ENCODE results near the gene TNIK.
"Not testable (repeated sequence)": the region's sequence is repeated elsewhere in the genome, so short reads cannot be mapped to it uniquely, and the experiment has no call there.

Gene TNIK

DNA sequence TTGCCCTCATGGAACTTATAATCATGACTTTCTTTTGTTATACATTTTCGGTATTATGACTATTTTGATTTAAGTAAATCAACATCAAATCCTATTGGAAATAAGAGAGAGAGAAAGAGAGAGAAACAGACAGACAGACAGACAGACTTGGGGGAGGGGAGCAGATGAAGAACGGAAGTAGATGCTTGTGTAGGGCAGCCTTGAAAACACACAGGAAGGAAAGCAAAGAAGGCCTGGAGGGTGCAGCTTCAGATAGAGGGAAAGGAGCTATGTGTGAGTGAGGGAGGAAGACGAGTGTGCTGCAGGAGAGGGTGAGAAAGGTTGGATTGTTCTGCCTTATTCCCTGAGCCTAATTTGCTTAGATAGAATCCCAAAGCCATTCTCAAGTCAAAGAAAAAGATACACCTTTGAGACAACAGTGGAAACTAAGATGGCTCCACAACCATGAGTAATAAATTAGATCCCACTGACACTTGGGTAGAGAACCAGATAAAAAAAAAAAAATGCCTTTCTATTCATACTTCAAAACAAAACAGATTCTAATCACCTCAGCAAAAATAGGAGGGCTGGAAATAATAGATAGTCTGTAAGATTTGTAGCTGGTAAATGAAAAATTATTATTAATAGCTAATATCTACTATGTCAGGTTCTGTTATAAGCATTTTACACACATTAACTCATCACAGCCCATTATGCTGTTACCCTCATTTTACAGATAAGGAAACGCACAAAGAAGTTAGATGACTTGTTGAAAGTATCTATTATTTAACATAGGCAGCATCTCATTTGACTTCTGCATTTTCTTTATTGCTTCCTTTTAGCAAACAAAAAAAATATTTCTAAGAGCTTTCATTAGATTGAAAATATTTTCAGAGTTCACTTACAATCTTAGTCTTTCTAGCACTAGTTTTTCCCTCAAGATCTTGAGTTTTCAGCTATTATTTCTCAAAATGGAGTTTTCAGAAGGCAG, 214.1 kb downstream of the TNIK start:
- DNase-seq = no peak

- no peak for DNase-seq
Measured at GRCh38 chr3:171242951-171243350, 217.3 kb downstream of the TNIK start.

DNA sequence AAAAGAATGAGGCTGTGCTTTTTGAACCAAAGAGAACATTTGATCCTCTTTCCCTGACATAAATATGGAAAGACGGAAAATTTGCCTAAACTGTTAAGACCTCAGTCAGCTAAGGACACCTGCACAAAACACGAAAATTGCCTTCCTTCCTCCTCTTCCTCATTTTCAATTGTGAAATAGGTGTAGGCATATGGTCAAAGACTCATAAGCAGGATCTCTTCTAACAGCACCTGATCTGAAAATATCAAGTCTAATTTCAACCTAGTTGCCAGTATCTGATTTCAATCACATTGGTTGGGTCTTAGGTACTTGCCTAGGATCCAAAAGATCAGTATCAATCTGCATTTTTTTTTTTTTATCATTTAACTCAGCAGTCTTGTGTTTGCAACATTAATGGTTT, 218.0 kb downstream of the TNIK start:
- no peak for DNase-seq

GRCh38 chr3:171241655-171242054, 218.6 kb downstream of the TNIK start:
- DNase-seq = not testable (repeated sequence)

DNA sequence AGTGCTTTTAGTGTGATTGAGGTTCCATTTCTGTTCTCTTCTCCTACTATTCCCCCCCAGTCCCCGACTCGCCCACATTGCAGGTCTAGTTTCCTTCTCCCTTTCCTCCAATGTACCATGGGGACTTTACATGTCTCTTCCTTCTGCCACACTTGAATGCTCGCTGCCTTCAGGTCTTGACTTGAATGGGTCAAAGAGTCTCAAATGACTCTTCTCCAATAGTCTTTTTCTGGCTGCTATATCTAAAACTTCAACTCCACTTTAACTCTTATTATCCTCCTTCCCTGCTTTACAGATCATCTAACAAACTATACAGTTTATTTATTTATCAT, 219.7 kb downstream of the TNIK start:
- no peak for DNase-seq

DNA sequence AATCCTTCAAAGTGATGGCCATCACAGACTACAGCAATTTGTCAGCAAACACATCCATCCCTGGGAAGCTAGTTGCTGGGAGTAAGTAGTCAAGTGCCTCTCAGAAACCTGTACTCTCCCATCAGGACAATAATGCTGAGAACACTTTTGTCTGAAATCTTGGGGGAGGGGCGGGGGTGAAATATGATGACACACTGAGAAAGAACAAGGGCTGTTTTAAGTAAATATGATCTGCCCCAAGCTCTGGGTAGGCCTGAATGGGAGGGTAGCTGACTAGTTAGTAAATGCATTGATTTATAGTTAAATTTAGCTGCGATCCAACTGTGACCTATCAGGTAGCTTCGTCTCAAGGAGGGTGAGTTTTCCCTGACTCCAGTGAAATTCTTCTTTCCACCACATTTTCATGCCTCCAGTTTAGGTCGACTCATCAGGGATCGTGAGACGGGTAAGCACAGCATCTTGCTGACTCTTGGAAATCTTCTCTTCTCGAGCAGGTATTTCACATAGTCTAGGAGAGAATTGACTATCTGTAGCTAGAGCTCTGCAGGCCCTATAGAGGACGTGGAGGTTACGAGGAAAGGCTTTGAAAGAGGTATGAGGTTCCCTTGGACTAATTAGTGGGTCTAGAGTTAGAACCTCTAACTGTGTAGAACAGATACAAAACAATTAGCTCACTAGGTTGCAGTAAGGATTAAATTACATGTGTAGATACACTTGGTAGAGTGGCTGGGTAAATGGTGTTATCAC, 220.3 kb downstream of the TNIK start:
- DNase-seq = no peak

DNA sequence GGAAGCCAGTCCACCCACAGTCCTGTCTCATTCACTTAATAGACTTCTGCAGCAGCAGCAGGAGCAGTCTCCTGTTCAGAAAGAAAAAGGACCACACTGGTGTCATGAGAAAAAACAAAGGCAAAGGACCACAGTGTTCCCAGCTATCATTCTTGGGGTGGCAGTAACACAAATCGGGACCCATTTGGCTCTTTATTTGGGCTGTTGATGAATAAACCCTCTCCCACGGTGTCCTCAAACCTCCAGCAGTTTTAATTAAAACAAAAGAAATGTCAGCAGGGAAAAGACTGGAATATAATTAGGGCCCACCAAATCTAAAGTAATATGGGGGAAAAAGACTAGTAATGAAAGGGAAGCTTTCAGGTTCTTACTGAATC, 223.2 kb downstream of the TNIK start:
- no peak for DNase-seq

- no peak for DNase-seq
Measured at GRCh38 chr3:171236265-171237008, 223.8 kb downstream of the TNIK start.

- no peak for DNase-seq
Measured at GRCh38 chr3:171234298-171235010, 225.8 kb downstream of the TNIK start.

DNA sequence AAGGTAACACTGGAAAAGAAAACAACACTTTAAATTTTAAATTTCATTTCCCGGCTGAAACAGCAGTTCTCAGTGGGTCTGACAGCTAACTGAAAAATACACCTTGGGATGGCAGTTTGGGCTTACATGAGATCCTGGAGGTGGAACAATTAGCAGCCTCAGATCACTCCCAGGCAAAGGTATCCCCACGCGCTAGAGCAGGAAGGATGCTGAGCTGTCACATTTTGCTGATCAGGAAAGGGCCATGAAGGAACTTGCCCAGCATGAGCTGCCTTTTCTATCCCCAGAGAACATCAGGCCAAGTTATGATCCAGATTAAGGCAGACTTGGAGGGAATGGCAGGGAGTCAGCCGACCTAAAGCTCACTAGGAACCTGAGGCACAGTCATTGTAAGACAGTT, 228.8 kb downstream of the TNIK start:
- DNase-seq = no peak

- DNase-seq = no peak
Measured at GRCh38 chr3:171230865-171231264, 229.3 kb downstream of the TNIK start.

- DNase-seq = no peak
Measured at GRCh38 chr3:171229173-171229572, 231.0 kb downstream of the TNIK start.

- DNase-seq = no peak
Measured at GRCh38 chr3:171228240-171228639, 232.0 kb downstream of the TNIK start.

DNA sequence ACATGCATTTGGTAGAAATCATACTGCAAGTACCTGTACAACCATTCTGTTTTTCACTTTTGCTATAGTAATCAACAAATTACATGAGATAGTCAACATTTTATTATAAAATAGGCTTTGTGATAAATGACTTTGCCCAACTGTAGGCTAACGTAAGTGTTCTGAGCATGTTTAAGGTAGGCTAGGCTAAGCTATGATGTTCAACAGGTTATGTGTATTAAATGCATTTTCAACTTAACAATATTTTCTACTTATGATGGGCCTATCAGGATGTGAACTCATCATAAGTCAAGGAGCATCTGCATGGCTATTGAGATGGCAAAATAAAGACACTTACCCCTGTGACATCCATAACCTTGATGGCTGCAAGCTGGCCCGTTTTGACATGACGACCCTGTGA, 232.4 kb downstream of the TNIK start:
- DNase-seq = no peak

DNA sequence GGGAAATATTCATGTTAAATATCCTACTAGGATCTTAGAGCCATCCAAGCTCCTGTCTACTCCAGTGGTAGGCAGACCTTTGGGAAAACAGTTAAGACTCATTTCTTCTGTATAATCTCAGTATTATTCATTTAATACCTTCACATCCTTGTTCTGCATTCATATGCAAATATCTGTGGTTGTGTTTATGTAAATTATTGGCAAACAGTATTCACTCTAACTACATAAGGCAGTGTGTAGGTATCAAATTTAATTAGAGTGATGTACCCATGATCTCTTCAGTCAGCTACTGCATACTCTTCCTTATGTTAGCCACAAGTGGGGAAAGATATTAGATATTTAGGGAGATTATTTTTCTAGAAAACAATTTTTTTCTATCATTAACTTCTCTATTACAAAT, 232.8 kb downstream of the TNIK start:
- no peak for DNase-seq

- DNase-seq = no peak
Measured at GRCh38 chr3:171226794-171227193, 233.4 kb downstream of the TNIK start.

GRCh38 chr3:171225708-171226107, 234.5 kb downstream of the TNIK start:
- DNase-seq = no peak

GRCh38 chr3:171225165-171225564, 235.0 kb downstream of the TNIK start:
- DNase-seq = no peak

DNA sequence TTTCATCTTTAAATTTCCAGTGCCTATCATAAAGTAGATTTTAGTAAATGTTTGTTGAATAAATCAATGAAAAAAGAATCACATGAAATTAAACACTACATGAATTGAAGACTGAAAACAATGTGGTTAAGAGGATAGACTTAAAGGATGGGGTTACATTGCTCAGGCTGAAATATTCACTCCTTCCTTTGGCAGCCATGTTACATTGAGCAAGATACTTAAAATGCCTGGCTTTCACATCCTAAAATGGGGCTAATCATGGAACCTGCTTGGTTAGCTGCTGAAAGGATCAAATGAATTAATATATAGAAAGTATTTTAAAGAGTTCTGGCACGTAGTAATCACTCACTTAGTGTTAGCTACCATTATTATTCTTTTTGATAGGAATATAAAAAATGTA, 236.8 kb downstream of the TNIK start:
- DNase-seq = no peak

DNA sequence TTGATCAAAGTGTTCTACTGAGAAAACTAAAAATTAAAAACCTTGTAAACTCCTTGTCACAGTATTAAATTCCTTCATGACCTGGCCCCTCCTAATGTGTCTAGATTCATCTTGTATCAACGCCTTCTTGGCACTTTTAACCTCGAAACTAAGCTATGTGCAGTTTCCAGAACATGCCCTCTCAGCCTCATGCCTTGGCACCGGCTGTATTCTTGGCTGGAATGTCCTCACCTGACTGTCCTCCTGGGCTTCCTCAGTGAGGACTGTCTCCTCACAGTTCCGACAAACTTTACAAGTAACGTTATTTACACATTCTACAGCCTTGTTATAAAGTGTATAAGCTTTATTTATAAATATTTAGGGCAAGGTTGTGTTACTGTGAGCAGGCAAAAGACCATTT, 237.2 kb downstream of the TNIK start:
- no peak for DNase-seq

- DNase-seq = no peak
Measured at GRCh38 chr3:171221597-171221996, 238.6 kb downstream of the TNIK start.

DNA sequence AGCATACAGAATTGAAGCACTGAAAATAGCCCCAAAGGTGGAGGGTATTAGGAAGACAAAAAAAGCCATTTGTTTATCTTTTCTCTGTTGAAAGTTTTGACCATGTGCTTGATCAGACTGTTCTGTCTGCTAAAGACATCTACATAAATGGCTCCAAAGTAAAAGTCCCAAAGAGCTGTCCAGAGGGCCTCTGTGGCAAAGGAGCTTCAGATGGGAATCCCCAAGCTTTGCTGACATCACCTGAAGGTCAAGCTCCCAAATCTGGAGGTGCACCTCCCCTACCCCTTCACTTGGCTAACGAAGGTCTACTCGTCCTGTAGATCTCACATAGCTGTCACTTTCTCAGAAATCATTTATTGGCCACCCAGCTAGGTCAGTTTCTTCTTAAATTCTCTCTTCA, 239.1 kb downstream of the TNIK start:
- no peak for DNase-seq

- DNase-seq = no peak
Measured at GRCh38 chr3:171219258-171219657, 240.9 kb downstream of the TNIK start.

Data from activated effector memory CD4-positive, alpha-beta T cell treated with Interleukin-2 at 50 U/mL for 16 hours (primary cell).